Activated CD8-positive, alpha-beta memory T cell treated with anti-CD3 and anti-CD28 coated beads, Interleukin-2, amount 50 U/mL, for 24 hours (primary cell): ENCODE measurements around the gene EPHB3.
"Not testable (repeated sequence)": the region's sequence is repeated elsewhere in the genome, so short reads cannot be mapped to it uniquely, and the experiment has no call there.

Experiments
- DNase-seq: peaks from one replicate; pipeline ENCODE4 v3.0.0-alpha.2; 2020; ENCODE audit errors: extremely low read depth

EPHB3 gene

DNA sequence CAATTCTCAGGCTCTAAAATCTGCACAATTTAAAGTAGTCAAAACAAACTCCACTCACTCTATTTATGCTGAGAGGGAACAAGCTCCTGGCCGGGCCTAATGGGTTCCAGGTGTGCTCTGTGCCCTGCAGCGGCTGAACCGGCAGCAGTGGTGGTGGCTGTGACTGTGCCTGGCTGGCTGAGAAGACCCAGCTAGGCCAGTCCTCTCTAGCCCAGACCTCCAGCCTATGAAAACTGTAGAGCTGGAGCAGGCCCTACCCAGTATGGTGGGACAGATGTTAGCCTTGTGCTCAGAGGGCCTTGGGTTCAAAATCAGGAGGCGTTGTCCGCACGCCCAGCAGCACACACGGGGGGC, 37.0 kb downstream of the EPHB3 start:
- no peak for DNase-seq

DNA sequence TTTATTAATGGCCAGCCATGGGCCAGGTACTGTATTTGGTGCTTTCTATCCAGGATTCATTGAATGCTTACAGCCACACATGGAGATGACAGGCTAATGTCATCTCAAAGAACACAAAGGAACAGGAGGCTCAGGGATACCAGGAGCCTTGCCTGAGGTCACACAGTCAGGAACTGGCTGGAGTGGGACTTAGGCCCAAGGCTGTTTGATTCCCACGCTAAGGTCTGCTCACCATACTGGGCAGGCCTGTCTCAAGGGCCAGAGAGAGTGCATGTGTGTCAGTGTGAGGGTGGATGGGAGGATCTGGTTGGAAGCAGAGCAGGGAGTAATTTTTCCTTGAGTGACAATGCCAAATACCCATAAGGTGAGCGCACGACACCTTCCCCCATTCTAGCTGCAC, 37.6 kb downstream of the EPHB3 start:
- no peak for DNase-seq

DNA sequence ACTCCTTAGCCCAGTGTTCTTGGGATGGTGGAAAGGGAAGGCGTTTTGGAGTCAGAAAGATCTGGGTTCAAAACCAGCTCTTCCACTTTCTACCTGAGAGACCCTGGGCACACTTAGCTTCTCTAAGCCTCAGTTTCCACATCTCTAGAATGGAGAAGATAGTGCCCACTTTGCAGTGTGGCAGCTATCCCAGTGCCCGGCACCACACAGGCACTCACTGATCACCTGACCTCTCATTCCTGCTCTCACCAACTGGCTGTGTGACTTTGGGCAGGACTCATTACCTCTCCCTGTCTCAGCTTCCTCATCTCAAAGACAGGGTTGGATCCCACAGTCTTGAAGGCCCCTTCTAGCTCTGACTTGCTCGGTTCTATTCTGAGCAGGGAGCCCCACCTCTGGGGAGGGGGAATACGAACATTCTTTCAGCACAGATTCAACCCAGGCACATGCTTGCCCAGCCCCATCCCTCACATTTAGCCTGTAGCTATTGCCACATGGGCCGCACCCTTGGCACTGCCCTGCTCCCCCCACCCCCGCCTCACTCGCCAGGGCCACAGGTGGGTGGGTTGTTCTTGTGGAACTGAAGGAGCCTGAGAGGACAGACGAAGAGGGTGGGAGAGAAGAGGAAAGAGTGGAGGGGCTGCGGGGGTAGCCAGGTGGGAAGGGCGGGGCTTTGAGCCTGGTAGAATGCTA, 39.2 kb downstream of the EPHB3 start:
- no peak for DNase-seq

DNA sequence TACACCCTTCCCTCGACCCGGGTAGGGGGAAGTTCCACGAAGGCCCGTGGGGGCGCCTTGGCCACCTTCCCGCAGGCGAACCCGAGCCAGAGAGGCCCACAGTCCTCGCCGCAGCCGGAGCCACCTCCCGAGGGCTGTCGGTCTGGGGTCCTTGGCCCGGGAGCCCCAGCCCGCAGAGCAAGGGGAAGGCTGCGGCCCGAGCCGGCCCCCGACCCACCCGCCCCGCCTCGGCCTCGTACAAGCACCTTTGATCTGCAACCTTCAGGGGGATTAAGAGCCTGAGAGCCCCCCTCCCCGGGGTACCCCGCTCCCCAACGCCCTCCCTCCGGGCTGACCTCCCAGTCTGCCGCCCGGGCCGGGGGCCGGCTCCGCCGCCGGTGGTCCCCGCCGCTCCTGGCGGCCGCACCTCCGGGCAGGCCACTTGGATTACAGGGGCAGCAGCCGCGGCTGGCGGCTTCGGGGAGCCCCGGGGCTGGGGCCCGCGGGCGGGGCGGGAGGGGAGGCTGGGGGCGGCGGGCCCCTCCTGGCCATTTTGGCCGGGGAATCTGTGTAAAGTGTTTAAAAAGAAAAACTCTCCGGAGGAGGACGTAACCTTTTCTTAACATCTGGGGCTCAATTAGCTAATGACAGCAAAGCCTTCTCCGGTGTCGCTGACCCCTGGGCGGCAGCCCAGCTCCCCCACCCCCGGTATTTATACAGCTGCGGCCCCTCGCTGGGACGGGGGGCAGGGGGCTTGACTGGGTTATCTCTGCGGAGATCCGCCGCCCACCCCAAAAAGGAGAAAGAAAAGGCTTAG, 40.2 kb downstream of the EPHB3 start:
- DNase-seq = no peak

DNA sequence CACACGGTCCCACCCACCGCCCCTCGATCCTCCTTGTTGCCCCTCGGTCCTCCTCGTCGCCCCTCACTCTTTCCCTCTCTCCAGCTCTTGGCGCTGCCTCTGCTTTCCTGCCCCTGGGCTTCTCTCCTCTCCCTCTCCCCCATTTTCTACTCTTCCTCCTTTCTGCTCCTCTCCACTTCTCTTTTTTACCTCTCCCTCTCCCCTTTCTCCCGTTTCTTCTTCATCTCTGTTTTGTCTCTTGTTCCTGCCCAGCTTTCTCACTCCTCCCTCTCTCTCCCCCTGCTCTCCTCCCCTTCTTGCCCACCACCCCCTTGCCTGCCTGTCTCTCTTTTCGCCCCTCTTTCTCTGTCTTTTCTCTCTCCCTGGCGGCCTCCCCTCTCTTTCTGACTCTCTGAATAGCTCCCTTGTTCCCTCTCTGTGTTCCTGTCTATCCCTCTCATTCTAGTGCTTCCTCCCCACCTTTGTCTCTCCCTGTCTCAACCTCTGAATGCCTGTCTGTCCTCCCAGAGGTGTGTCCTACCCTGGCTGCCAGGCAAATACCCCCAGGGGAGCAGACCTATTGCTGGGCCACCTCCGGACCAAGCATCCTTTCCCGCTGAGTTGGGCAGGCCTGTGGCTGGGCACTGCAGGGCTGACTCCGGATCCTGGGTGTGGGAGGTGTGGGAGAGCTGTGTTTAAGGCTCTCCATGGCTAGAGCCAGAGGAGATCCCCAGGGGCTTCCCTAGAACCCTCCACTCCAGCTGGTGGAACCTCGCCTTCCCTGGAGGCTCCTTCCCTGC, 41.0 kb downstream of the EPHB3 start:
- DNase-seq = no peak

DNA sequence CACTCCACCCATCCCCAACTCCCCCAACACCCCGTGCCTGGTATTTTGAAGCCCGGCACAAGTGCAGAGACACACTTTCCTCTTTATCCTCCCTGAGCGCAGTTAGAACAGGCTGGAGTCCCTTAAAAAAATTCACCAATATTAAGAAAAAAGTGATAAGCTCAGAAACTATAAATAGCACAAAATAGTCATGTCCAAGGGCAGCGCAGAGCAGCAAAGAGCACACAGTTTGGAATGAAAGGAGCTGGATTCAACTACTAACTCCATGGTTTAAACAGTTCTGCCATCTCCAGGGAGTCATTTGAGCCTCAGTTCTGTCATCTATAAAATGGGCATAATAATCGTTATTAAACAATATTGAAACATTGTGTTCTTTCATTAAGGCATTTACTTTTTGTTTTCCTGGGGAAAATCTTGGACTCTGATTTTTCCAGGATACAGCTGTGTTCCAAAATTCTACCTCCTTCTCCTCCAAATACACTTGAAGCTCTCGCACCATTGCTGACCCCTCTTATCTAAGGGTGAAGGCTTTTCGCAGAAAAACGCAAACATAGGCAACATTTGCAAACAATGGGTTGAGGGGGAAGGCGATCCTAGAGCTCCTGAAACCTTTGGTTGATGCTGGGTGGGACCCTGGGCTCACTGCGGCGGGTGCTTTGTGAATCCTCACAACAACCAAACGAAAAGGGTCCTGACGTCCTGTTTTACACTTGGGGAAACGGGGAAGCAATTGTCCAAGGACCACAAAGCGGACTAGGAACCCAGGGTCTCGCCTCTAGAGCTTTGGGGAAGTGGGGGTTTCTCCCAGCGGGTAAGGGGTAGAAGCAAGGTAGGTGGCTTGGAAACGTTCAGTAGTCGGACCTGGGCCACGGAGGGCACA, 41.8 kb downstream of the EPHB3 start:
- no peak for DNase-seq

DNA sequence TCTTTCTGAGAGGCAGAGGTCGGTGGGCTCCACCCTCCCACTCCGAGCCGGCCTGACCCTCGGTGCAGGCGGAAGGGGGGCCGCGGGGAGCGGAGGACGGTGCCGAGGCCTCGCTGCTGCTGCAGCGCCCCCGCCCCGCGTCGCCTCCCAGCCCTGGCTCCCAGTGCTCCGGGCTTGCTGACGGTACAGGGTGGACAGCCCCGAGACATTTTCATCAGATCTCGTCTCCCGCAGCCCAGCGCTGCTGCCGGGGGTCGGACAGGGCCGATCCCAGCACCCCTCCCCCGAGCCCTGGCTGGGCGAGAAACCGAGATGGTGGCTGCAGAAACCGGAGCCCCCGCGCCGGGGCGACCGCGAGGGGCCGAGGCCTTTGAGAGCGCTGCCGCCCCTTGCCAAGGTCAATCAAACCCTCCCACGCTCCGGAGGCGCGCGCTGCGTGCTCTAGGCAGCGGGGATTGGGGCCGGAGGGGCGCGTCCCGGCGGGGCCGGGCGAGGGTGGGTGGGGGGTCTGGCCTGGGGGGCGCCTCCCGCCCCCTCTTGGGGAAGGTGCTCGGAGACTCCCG, 42.5 kb downstream of the EPHB3 start:
- DNase-seq = no peak

DNA sequence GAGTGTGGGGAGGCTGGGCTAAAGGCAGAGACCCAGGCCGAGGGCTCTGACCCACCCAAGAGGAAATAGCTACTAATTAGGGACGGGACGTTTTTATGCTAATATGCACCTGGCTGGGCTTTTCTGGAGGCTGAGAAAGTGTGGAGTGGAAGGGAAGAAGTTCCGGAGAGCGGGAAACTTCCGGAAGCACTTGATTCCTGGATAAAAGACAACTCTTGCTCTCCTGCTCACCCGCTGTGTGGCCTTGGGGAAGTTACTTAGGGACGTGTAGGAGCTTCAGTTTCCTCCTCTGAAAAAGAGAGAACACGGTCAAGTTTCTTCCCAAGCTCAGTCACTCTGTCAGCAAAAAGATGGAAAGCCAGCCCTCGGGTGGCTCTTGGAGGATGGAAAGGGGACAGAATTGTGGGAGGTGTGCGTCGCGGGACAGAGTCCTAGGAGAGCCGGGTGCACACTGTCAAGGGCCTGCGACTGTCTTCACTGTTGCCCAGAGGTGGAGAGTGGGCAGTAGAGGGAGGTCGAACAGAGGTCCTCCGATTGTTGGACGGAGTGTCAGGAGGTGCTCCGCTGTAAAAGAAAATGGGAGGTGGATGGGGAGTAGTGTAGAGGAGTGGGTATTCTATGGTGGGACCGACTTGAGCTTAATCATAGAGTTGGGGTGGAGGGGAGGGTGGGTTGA, 43.2 kb downstream of the EPHB3 start:
- DNase-seq = no peak

DNA sequence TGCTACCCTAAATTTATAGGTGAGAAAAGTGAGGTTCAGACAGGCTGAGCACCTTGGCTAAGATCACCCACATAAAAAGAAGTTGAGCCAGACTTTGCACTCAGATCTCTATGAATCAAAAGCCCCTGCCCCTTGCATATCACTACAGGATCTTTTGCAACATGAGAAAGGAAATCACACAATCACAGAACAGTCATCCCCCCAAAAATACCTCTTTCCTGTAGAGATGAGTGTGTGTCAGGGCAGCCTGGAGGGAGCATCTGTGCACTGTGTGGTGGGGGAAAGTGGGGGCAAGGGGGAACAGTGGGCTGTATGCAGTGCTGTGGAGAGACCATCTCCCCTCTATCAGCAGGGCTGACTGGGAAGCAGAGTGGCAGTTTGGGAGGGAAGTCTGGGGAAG, 46.6 kb downstream of the EPHB3 start:
- no peak for DNase-seq

DNA sequence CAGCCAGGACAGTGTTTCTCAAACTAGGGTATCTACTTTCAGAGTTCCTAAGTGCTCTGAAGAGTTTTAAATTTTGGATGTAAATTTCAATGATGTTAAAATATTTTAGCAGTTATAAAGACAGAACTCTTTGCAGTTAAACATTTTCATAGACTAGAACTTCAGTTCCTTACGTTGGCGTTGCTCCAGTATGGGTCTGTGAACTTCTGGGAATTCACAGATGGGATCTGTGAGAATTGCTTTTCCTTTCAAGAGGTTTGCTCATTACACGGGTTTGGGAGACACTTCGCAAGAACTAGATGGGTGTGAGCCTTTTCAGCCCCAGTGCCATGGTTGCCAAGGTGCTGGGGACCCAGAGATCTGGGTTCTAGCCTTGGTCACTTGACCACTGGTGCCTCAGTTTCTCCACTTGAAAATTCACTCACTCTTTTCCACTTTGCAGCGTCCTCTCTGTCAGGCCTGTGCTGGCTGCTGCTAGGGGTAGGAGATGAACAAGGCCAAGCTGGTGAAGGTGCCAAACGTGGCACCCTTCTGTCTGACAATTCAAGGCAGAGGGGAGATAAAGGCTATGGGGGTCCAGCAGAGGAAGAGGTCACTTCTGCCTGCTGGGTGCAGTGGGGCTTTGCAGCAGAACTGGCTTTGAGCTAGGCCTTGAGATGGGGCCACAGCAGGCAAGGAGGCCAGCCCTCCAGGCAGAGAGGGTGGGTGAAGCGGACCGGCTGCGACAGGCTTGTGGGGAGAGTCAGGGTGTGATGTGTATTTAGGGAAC, 48.1 kb downstream of the EPHB3 start:
- no peak for DNase-seq

DNA sequence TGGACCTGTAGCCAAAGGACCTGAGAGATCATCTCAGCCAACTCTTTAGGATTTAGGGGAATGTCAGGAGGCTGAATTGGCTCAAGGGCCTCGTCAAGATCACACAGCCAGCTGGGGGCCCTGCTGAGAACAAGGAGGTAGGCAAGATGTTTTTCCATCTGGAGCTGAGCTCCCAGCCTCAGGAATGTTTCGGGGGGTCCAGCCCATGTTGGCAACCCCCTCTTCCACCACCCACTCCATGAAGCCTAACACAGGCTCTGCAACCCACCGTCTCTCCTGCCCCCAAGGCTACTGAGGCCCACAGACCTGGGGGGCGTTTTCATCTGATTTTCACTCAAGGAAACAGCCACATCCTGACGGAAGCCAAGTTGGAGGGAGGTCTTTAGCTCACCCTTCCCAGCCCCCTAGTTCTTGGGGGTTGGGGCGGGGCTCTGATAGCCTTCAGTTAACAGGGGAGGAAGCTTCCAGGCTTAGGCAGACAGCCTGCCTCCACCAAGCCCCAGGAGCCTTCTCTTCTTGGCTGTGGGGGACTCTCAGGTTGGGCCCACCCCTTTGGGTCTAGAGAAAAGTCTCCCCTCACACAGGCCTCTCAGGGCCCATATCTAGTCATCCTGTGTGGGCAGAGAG, 48.8 kb downstream of the EPHB3 start:
- DNase-seq = no peak

DNA sequence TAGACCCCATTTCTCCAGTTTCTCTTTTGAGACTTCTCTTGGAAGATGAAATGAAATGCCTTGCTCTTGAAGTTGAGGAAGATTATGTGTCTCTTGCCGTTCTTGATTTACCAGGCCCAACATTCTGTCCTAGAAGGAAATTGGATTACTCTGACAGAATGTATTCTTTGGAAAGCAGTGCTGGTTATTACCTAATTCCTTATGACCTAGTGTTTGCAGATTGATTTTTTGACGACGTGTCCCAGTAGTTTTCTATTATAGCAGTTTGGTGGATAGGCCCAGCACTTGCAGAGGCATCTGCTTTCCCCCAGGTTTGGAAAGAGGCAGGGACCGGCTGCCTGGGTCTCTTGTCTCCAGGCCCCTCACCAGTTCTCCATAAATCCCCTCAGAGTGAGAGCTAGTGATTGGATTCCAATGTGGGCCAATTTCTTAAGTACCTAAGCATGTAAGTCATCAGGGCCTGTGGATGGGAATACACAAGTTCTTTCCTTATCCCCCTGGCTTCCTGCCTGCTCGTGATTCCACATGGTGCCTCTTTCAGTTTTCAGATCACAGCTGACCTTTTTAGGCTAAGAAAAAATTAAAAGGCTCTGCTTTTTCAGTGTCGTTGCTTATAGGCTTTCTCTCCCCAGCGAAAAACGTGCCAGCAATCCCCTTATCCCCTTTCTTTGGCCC, 50.2 kb downstream of the EPHB3 start:
- no peak for DNase-seq

DNA sequence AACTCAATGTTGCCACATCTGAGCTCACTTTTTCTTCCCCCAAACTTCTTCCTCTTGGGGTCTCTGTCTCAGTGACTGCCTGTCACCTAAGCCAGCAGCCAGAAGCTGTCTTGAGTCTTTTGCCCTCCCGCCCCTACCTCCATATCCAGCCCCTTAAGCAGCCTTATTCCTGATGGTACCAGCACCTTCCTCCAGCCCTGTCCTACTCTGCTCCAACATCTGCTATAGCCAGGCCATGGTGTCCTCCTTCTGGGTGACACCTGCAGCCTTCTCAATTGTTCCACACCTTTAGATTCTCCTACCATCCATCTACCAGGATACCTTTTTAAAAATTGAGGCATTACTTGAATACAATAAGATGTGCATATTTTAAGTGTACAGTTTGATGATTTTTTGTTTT, 53.8 kb downstream of the EPHB3 start:
- DNase-seq = no peak

DNA sequence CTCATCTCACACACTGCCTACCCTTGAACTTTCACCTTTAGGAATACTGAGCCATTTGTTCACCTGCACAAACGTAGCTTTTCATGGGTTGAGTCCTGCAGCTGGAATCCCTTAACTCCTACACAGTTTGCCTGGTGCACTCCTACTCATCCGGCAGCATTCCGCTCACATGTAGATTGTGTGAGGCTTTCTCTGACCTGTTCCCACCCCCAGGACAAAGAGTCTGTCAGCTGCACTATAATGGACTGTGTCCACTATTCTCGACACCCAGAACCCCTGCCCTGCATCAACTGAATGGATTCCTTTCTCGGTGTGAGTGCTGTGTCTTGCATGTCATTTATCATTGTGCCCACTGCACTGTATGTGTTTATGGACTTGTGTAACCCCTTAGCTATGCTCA, 54.9 kb downstream of the EPHB3 start:
- DNase-seq = no peak

DNA sequence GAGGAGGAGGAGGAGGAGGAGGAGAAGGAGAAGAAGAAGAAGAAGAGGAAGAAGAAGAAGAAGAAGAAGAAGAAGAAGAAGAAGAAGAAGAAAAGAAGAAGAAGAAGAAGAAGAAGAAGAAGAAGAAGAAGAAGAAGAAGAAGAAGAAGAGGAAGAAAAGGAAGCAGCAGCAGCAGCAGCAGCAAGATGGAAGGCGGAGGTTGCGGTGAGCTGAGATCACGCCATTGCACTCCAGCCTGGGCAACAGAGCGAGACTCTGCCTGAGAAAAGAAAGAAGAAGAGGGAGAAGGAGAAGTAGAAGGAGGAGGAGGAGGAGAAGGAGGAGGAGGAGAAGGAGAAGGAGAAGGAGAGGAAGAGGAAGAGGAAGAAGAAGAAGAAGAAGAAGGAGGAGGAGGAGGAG, 55.7 kb downstream of the EPHB3 start:
- DNase-seq = not testable (repeated sequence)

DNA sequence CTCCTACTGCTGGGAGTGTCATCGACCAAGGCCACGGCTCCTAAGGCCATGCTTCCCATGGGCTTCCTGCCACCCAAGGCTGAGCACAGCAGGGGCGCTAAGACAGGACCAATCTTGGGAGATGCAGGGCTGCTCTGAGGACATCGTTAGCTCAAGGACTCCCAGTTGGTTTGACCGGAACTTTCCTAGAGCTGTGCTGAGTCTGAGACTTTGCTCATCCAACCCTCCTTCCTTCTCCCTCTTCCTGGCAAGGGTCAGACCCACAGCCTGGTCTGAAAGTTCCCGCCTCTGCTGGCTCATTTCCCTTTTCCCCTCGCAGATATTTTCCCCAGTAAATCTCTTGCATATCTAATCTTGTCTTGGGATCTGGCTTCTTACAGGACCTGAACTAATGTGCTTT, 57.2 kb downstream of the EPHB3 start:
- no peak for DNase-seq

DNA sequence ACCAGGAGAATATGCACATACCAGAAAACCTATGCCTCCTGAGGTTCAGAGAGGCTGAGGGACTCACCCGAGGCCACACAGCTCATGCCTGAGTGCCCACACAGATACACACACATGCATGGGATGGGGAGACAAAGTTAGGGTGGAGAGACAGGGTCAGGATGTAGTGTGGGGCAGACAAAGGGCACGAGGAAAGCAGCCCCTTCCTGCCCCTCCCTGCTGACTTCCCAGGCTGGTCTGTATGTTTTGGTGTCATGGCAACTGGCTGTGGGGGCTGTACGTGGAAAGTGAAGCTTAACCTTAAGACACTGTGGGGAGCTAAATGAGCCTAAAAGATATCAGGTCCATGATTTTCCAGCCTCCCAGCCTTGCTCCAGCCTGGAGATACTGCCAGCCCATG, 57.8 kb downstream of the EPHB3 start:
- DNase-seq = no peak

DNA sequence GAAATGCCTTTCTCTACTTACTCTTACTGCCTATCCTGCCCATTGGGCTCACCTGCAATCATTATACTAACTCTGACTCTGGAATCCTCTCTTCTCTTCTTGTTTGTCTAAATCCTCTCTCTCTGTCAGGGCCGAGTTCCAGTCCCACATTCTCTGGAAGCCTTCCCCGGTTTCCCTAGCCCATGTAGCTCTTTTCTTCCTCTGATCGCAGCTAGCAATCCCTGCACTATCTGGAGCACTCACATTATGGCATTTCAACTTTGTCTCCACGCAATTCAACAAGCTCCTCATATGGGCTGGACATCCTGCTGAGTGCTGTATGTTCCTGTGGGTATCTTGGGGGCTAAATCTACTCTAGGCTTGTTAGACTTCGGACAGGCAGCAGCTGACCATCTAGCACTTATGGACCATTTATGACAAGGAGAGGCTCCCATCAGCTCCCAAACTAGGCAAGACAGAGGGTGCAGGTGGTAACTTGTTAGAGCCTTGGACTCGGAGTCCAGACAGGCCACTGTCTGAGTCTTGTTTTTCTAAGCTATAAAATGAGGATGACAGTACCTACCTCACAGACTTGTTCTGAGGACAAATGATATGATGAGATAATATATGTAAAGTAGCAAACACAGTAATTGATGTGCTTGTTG, 58.3 kb downstream of the EPHB3 start:
- DNase-seq = no peak
